ENCODE data around the gene TMEM164. TPM values are rescaled to one million over a fixed set of nuclear protein-coding genes. Genes with fewer than 3 reads are reported as not detected.

TMEM164 gene
- 25.6 and 26.2 TPM in 2 replicates for total RNA-seq (2022)
- Bru-seq, nascent RNA, result percentile 67 among the genes with signal in this experiment
- BruChase-seq, experiment 1, labeled RNA remaining after a 2-hour chase, result percentile 64 among the genes with signal in this experiment
- percentile 65 among the genes with signal in this experiment for BruChase-seq, experiment 2, labeled RNA remaining after a 6-hour chase
- long read RNA-seq, partial matches to known transcripts, result 0 of 14 reads
- long read RNA-seq, other reads (novel, unspliced or antisense), result 14 of 14 reads

- intact Hi-C loops (cut with micrococcal nuclease; ENCODE audit: unreplicated experiment), result loop anchor here (1.0 to 5.0 kb wide), 3 partner anchors 34 to 121 kb away; no protein-coding TSS in a partner anchor
- H3K36me3 Mint-ChIP-seq (ENCODE audit: insufficient read depth, unreplicated experiment), result no peaks in the 10 kb centered on the region
- H3K27me3 Mint-ChIP-seq (ENCODE audit: insufficient read depth, unreplicated experiment), result no peaks in the 10 kb centered on the region
- peak within 1 kb of the TSS; percentile 97 for H3K4me3 Mint-ChIP-seq (ENCODE audit: unreplicated experiment)
- BruUV-seq (replicated peaks), result no TSS peak
- TF ChIP-seq, protein P1, sequence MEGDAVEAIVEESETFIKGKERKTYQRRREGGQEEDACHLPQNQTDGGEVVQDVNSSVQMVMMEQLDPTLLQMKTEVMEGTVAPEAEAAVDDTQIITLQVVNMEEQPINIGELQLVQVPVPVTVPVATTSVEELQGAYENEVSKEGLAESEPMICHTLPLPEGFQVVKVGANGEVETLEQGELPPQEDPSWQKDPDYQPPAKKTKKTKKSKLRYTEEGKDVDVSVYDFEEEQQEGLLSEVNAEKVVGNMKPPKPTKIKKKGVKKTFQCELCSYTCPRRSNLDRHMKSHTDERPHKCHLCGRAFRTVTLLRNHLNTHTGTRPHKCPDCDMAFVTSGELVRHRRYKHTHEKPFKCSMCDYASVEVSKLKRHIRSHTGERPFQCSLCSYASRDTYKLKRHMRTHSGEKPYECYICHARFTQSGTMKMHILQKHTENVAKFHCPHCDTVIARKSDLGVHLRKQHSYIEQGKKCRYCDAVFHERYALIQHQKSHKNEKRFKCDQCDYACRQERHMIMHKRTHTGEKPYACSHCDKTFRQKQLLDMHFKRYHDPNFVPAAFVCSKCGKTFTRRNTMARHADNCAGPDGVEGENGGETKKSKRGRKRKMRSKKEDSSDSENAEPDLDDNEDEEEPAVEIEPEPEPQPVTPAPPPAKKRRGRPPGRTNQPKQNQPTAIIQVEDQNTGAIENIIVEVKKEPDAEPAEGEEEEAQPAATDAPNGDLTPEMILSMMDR (IDR thresholded peaks at IDR 0.05; ENCODE audit: insufficient read depth in 1 of 2, low read depth in 1 of 2, low read length in 1 of 2, severe bottlenecking in 1 of 2, unreplicated experiment in 1 of 2), result no peak
- H3K27ac Mint-ChIP-seq (ENCODE audit: unreplicated experiment), result peak within 1 kb of the TSS; percentile 84
- peak within 1 kb of the TSS; percentile 77 for H3K4me3 ChIP-seq (ENCODE audit: low read depth, low read length)
- ChIA-PET CTCF (interaction anchor here (0.7 kb wide), 1 partner anchor 10 kb away, joined by 8 read pairs; no protein-coding TSS in a partner anchor), POLR2A (no interaction called here)
- H3K9me3 ChIP-seq, result no peaks in the 10 kb centered on the region
- H3K4me1 ChIP-seq, result no peaks in the 10 kb centered on the region
- no peaks in the 10 kb centered on the region for H3K36me3 ChIP-seq (ENCODE audit: control insufficient read depth, insufficient read depth, low read length)
- H3K4me1 Mint-ChIP-seq (ENCODE audit: low read depth, unreplicated experiment), result peaks cover 7% of the 10 kb centered on the region
- no peaks in the 10 kb centered on the region for H3K27me3 ChIP-seq (replicated peaks; ENCODE audit: control insufficient read depth, insufficient read depth, low read length)
- peak; percentile 76 to 79 for DNase-seq
- no peaks in the 10 kb centered on the region for H3K9me3 Mint-ChIP-seq (ENCODE audit: unreplicated experiment)
Observed at GRCh38 chrX:110002300-110003166, at the start of gene TMEM164. Gene TMEM164, plus strand, starts transcription at chrX:110003114. Its CDS starts 661 bp downstream, at chrX:110003775.

GRCh38 chrX:109954333-109954732 lies 48.6 kb upstream of the TMEM164 start:
- TF ChIP-seq, protein P1 (IDR thresholded peaks at IDR 0.05; ENCODE audit: insufficient read depth in 1 of 2, low read depth in 1 of 2, low read length in 1 of 2, severe bottlenecking in 1 of 2, unreplicated experiment in 1 of 2), result no peak
- no peaks in the 10 kb centered on the region for H3K27me3 Mint-ChIP-seq (ENCODE audit: insufficient read depth, unreplicated experiment)
- Histone ChIP-seq H3K27me3 (replicated peaks; ENCODE audit: control insufficient read depth, insufficient read depth, low read length) (no peaks in the 10 kb centered on the region), H3K9me3 (no peaks in the 10 kb centered on the region), H3K36me3 (ENCODE audit: control insufficient read depth, insufficient read depth, low read length) (no peaks in the 10 kb centered on the region), H3K4me1 (no peaks in the 10 kb centered on the region), H3K4me3 (ENCODE audit: low read depth, low read length) (no peak overlapping the region)
- H3K9me3 Mint-ChIP-seq (ENCODE audit: unreplicated experiment), result no peaks in the 10 kb centered on the region
- no peaks in the 10 kb centered on the region for H3K4me1 Mint-ChIP-seq (ENCODE audit: low read depth, unreplicated experiment)
- H3K4me3 Mint-ChIP-seq (ENCODE audit: unreplicated experiment), result no peak overlapping the region
- ChIA-PET CTCF (no interaction called here), POLR2A (no interaction called here)
- intact Hi-C loops (cut with micrococcal nuclease; ENCODE audit: unreplicated experiment), result no loop called here
- no peak for DNase-seq
- H3K27ac Mint-ChIP-seq (ENCODE audit: unreplicated experiment), result no peak overlapping the region
- H3K36me3 Mint-ChIP-seq (ENCODE audit: insufficient read depth, unreplicated experiment), result no peaks in the 10 kb centered on the region
- BruUV-seq (replicated peaks), result no TSS peak

DNA sequence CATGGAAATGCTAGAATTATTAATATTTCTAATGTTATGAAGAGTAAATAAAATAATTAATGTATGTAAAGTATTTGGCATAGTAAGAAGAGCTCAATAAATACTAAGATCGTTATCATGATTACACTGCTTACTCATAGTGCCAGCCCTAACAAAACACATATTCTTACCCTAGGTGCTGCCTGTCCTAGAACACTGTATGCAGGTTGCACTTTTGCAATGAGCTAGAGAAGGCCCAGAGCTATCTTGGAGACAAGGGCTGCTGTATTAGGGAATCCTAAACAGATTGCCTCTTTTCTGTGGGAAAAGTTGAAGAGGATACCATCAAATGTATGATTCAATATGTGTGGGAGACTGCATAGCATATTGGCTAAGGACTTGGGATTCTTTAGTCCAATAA lies 48.0 kb upstream of the TMEM164 start:
- H3K9me3 Mint-ChIP-seq (ENCODE audit: unreplicated experiment), result no peaks in the 10 kb centered on the region
- H3K27ac Mint-ChIP-seq (ENCODE audit: unreplicated experiment), result no peak overlapping the region
- H3K36me3 Mint-ChIP-seq (ENCODE audit: insufficient read depth, unreplicated experiment), result no peaks in the 10 kb centered on the region
- no peaks in the 10 kb centered on the region for H3K4me1 Mint-ChIP-seq (ENCODE audit: low read depth, unreplicated experiment)
- H3K4me3 ChIP-seq (ENCODE audit: low read depth, low read length), result no peak overlapping the region
- no peaks in the 10 kb centered on the region for H3K4me1 ChIP-seq
- H3K9me3 ChIP-seq, result no peaks in the 10 kb centered on the region
- TF ChIP-seq, protein P1 (IDR thresholded peaks at IDR 0.05; ENCODE audit: insufficient read depth in 1 of 2, low read depth in 1 of 2, low read length in 1 of 2, severe bottlenecking in 1 of 2, unreplicated experiment in 1 of 2), result no peak
- no peak for DNase-seq
- intact Hi-C loops (cut with micrococcal nuclease; ENCODE audit: unreplicated experiment), result no loop called here
- no peak overlapping the region for H3K4me3 Mint-ChIP-seq (ENCODE audit: unreplicated experiment)
- H3K27me3 Mint-ChIP-seq (ENCODE audit: insufficient read depth, unreplicated experiment), result no peaks in the 10 kb centered on the region
- H3K36me3 ChIP-seq (ENCODE audit: control insufficient read depth, insufficient read depth, low read length), result no peaks in the 10 kb centered on the region
- BruUV-seq (replicated peaks), result no TSS peak
- ChIA-PET CTCF (no interaction called here), POLR2A (no interaction called here)
- H3K27me3 ChIP-seq (replicated peaks; ENCODE audit: control insufficient read depth, insufficient read depth, low read length), result no peaks in the 10 kb centered on the region
